GM12891 (cell line): Measurements from ENCODE around the gene FFAR4.

Experiments
- PAX5 ChIP-seq: IDR thresholded peaks from 2 replicates; pipeline ENCODE4 v1.6.1; 2011; ENCODE audit warnings: low read length, moderate library complexity, mild to moderate bottlenecking; ENCODE audit not compliant: insufficient read depth, severe bottlenecking
- POLR2A ChIP-seq: IDR thresholded peaks from 2 replicates; pipeline ENCODE4 v1.6.1; 2011; ENCODE audit warnings: low read depth, low read length, control low read depth
- POLR2AphosphoS5 ChIP-seq: IDR thresholded peaks from 2 replicates; pipeline ENCODE4 v1.6.1; 2011; ENCODE audit warnings: low read depth, low read length, control low read depth
- POU2F2 ChIP-seq: IDR thresholded peaks from 2 replicates; pipeline ENCODE4 v1.6.1; 2011; ENCODE audit warnings: low read depth, mild to moderate bottlenecking, control low read depth, low read length, moderate library complexity
- SPI1 ChIP-seq: IDR thresholded peaks from 2 replicates; pipeline ENCODE4 v1.6.1; 2011; ENCODE audit warnings: low read depth, low read length, control low read depth
- TAF1 ChIP-seq: IDR thresholded peaks from 2 replicates; pipeline ENCODE4 v1.6.1; 2011; ENCODE audit warnings: low read depth, low read length, control low read depth

GRCh38 chr10:93541402-93542357 is 24.8 kb upstream of the FFAR4 start:
- TF ChIP-seq POLR2AphosphoS5 (no peak), POLR2A (no peak), PAX5 (no peak), TAF1 (no peak), POU2F2 (no peak), SPI1 (no peak)
